Testis (tissue), 3 donors: ENCODE measurements around the gene DPP9. TPM values are rescaled to one million over a fixed set of nuclear protein-coding genes. Genes with fewer than 3 reads are reported as not detected.

Source experiments
- DNase-seq: peaks from one replicate; pipeline ENCODE4 v3.0.0-alpha.2; 2019
- H3K27ac ChIP-seq, 2 donors: fragments of 200-600 bp; sonication (generic); one replicate each; pipeline ENCODE4 v1.5.1; 2019
- H3K27me3 ChIP-seq: fragments of 200-600 bp; sonication (generic); one replicate; pipeline ENCODE4 v1.5.1; 2019
- H3K36me3 ChIP-seq: fragments of 200-600 bp; sonication (generic); one replicate; pipeline ENCODE4 v1.5.1; 2017; ENCODE audit warnings: low read depth; ENCODE audit errors: missing control alignments
- H3K4me1 ChIP-seq: fragments of 200-600 bp; sonication (generic); one replicate; pipeline ENCODE4 v1.5.1; 2019
- H3K4me3 ChIP-seq, 2 donors: fragments of 200-600 bp; sonication (generic); one replicate each; pipeline ENCODE4 v1.5.1; 2017 to 2019
- H3K9me3 ChIP-seq: fragments of 200-600 bp; sonication (generic); one replicate; pipeline ENCODE4 v1.5.1; 2017
- CTCF ChIP-seq, 3 experiments: fragments of 450-650 bp in 2 of 3; fragments of 200-600 bp in 1 of 3; sonication (generic) in 1 of 3; IDR thresholded peaks; one replicate each; pipeline ENCODE4 v1.5.1; 2016 to 2019; ENCODE audit warnings: antibody characterized with exemption in 3 of 3, mild to moderate bottlenecking in 2 of 3, moderate library complexity in 1 of 3
- POLR2A ChIP-seq: fragments of 450-650 bp; IDR thresholded peaks from one replicate; pipeline ENCODE4 v1.6.1; 2017; ENCODE audit warnings: antibody characterized with exemption, mild to moderate bottlenecking, moderate library complexity
- WGBS, 2 donors: methylation state at CpG; one replicate each; pipeline ENCODE4 v1.1.5; 2018; 5-methylcytosine and 5-hydroxymethylcytosine counted together
- intact Hi-C: fragments of 100-400 bp; cut with DNase I; formaldehyde crosslinking; loops from one replicate; pipeline ENCODE4 v1.15.1; 2023; ENCODE audit warnings: low total_unique reads
- polyA plus RNA-seq: library from polyadenylated mRNA; stranded (reverse); fragments of 350-450 nt; fragmentation: Illumina TruSeq; extraction: RNeasy Lipid Tissue Mini Kit (QIAGEN cat#74804); gene quantifications from one replicate; pipeline ENCODE4 v1.2.3, GENCODE V29; 2014; ENCODE audit warnings: low read depth, low replicate concordance; ENCODE audit not compliant: insufficient read depth
- total RNA-seq, 2 donors: library from RNA; depleted of rRNA; stranded (reverse); fragments of >200 nt; gene quantifications; one replicate each; pipeline ENCODE4 v1.2.3, GENCODE V29; 2016

DPP9 gene
- total and polyA plus RNA-seq, 3 donors from 2014 or later: 24.6 to 74.2 (median 65.1) TPM

GRCh38 chr19:4702764-4703163 is 20.9 kb downstream of the DPP9 start:
- WGBS, 2 donors: 94% methylated on average over 10 to 11 of the region's 11 CpGs
- Histone ChIP-seq H3K27ac (no peak overlapping the region), H3K4me1 (peaks cover 26% of the 10 kb centered on the region), H3K4me3 (no peak overlapping the region), H3K9me3 (no peaks in the 10 kb centered on the region), H3K27me3 (no peaks in the 10 kb centered on the region), H3K36me3 (no peaks in the 10 kb centered on the region)
- intact Hi-C loops: no loop called here
- no peak for DNase-seq
- TF ChIP-seq POLR2A (no peak), CTCF (IDR thresholded peaks at IDR 0.05) (no peak)

- Histone ChIP-seq H3K27ac (no peak overlapping the region), H3K4me1 (peaks cover 22% of the 10 kb centered on the region), H3K36me3 (no peaks in the 10 kb centered on the region), H3K9me3 (no peaks in the 10 kb centered on the region), H3K27me3 (no peaks in the 10 kb centered on the region), H3K4me3 (no peak overlapping the region)
- no peak for DNase-seq
- WGBS, 2 donors: 94 to 95% methylated on average over 8 of the region's 8 CpGs
- intact Hi-C loops: no loop called here
- TF ChIP-seq CTCF (IDR thresholded peaks at IDR 0.05): no peak
- no peak for TF ChIP-seq POLR2A
Measured at GRCh38 chr19:4701557-4701956, 22.1 kb downstream of the DPP9 start.

GRCh38 chr19:4700693-4700970 is 23.0 kb downstream of the DPP9 start:
- no peak overlapping the region for H3K4me3 ChIP-seq
- H3K27ac ChIP-seq: no peak overlapping the region
- no peak for DNase-seq
- no peaks in the 10 kb centered on the region for H3K9me3 ChIP-seq
- intact Hi-C loops: no loop called here
- WGBS, 2 donors: 94 to 97% methylated on average over 10 to 11 of the region's 11 CpGs
- peaks cover 13% of the 10 kb centered on the region for H3K4me1 ChIP-seq
- H3K36me3 ChIP-seq: no peaks in the 10 kb centered on the region
- TF ChIP-seq CTCF (IDR thresholded peaks at IDR 0.05) (no peak), POLR2A (no peak)
- no peaks in the 10 kb centered on the region for H3K27me3 ChIP-seq

- 91 to 92% methylated on average over 22 to 32 of the region's 33 CpGs for WGBS, 2 donors
- no peak for DNase-seq
- no peaks in the 10 kb centered on the region for H3K27me3 ChIP-seq
- peaks cover 8% of the 10 kb centered on the region for H3K4me1 ChIP-seq
- TF ChIP-seq POLR2A: no peak
- no peak overlapping the region for H3K27ac ChIP-seq
- H3K4me3 ChIP-seq: no peak overlapping the region
- intact Hi-C loops: no loop called here
- H3K9me3 ChIP-seq: no peaks in the 10 kb centered on the region
- no peaks in the 10 kb centered on the region for H3K36me3 ChIP-seq
Measured at GRCh38 chr19:4699826-4700692, 23.6 kb downstream of the DPP9 start.

GRCh38 chr19:4697304-4697703 is 26.3 kb downstream of the DPP9 start:
- intact Hi-C loops: no loop called here
- Histone ChIP-seq H3K4me1 (no peaks in the 10 kb centered on the region), H3K27ac (no peak overlapping the region), H3K36me3 (no peaks in the 10 kb centered on the region), H3K27me3 (no peaks in the 10 kb centered on the region), H3K9me3 (no peaks in the 10 kb centered on the region), H3K4me3 (no peak overlapping the region)
- WGBS, 2 donors: 94 to 96% methylated on average over 14 of the region's 14 CpGs
- no peak for DNase-seq
- TF ChIP-seq POLR2A (no peak), CTCF (IDR thresholded peaks at IDR 0.05) (no peak)
